Stimulated activated CD4-positive, alpha-beta T cell treated with anti-CD3 and anti-CD28 coated beads, TNF-alpha, amount 100 ng/mL, for 4 hours (primary cell): ENCODE data around the gene RANGRF.

Experiments
- DNase-seq, 3 experiments: peaks; one replicate each; pipeline ENCODE4 v3.0.0-alpha.2; 2020; ENCODE audit warnings: low read depth in 3 of 3

RANGRF gene

DNA sequence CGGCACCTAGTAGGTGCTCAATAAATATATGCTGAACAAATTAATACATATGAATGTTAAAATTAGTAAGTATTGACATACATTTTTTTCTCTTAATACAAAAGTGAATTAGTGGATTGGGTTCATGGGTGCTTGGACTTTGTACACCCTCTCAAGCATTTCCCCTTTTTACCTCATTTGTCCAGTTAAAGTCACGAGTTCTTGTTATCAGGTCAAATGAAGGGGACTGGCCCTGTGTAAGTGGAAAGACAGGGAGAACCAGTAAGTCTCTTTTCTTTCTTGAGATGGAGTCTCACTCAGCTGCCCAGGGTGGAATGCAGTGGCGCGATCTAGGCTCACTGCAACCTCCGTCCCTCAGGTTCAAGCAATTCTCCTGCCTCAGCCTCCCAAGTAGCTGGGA lies 13.7 kb upstream of the RANGRF start:
- no peak for DNase-seq

DNA sequence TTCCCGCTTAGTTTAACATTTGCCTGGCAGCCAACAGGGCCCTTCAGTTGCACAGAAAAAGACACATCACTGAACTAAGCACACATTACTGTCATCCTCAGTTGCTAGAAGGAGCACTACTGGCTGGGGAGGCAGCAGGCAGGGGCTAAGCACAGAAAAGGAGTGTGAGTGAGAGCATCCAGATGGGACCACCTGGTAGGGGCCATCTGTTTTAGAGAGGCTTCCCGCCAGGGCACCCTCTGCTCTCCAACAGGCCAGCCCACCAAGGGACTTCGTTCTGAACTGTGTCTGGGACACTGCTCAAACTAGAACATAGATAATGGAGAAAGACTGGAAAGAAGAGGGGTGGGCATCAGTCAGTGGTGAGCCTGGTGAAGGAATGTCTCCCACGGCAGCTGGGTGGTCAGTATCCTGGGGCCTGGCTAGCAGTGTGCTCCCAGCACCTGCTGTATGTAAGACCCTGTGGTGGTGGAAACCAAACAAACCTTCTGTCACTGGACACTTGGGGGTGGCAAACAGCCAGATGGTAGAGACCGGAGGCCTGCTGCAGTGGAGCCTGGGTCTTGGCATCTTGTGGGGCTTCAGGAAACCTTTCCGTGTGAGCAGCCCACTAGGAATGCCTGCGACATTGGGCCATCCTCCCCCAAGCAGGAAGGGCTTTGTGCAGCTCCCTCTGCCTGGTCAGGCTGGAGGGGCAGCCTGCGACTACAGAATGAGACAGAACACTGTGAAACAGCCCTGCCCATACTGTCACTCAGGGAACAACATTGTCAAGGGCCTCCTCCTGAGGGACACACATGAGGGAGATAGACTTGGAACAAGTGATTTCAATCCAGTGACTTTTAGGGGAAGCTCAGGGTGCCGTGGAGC lies 12.8 kb upstream of the RANGRF start:
- no peak for DNase-seq

DNA sequence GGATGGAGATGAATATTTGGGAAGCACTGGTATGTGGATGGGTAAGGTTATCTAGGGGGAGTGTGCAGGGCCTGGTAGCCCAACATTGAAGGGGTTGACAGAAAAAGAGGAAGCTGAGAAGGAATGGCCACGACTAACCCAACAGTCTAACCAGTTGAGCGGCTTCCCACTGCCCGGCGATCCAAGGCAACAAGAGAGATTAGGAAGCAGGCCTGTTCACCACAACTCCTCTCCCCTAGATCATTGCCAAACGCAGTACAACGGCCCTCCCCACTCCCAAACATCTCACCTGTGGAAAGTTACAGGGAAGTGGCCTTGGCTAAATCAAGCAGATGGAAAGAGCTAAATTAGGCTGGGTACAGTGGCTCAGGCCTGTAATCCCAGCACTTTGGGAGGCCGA lies 11.2 kb upstream of the RANGRF start:
- no peak for DNase-seq

DNA sequence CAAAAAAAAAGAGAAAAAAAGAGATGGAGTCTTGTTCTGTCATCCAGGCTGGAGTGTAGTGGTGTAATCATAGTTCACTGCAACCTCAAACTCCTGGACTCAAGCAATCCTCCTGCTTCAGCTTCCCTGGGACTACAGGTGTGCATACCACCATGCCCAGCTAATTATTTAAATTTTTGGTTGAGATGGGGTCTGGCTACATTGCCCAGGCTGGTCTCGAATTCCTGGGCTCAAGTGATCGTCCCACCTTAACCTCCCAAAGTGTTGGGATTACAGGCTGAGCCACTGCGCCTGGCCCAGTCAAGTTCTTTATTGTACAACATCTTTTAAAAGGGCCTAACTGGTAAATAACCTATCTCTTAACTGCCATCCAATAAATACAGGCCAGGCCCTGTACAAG lies 6.1 kb upstream of the RANGRF start:
- no peak for DNase-seq

DNA sequence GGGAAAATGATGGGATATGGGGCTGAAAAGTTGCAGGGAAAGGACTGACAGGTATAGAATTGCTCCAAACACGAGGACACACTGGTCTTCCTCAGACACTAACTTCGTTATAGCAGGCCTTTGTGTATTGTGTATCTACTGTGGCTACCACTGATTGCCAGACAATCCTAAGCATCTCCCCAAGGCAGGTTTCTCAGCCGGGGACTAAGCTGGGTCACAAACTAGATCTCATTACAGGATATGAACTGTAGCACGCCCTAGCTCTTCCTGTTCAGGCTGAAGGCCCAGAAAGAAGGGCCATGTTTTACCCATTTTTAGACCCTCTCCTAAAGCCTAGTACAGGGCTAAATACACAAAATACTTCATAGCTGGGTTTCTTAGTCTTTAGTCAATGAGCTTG lies 5.1 kb upstream of the RANGRF start:
- DNase-seq: no peak

DNA sequence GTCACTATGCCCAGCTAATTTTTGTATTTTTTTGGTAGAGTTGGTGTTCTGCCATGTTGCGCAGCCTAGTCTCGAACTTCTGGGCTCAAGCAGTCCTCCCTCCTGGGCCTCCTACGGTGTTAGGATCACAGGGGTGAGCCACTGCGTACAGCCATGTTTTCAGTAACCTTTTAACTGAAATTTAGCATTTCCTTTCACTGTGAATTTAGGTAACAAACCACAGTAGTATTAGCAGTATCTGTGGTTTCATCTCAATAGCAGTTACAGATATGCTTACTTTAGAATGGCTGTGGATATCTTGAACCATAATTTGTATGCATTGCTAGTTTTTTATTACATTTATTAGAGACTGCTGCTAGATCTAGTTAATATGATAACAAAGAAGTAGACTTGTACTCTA lies 4.3 kb upstream of the RANGRF start:
- DNase-seq: no peak

DNA sequence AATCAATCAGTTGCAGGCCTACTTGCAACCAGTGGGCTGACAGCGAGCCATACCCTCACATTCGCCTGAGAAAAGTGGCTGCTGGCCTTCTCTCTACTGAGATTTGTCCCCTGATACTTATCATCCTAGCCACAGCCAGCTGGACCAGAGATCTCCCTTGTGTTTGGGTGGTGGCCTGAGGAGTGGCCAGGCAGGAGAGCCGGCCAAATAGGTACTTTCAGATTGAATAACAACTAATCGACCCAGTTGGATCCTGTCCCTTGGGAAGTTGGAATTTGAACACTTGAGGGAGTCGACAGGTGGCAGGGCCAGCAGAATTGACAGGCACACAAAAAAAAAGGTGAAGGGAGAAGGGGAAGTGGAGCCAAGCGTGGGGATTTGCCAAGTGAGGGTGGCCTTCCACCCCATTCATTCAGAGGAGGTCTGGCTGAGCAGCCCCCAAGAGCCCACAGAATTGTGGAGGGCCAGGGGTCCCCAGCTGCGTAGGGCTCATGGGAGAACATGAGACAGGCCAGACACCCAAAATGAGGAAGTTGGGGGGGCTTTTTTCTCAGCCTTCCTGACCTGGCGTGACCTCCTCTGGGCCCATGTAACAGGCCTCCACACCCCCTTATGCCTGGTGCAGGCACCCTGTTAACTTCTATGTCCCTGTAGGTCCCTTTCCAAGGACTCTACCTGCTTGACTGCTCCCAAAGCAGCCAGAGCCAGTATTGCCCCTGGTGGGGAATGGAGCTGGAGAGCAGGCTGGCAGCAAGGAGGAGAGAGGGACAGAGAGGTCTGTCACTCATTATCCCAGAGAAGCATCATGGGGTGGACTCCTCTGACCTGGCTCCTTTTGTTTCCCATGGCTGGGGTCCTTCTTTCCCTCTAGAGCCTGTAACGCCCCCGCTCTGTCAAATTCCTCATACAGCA lies 2.9 kb upstream of the RANGRF start:
- no peak for DNase-seq

DNA sequence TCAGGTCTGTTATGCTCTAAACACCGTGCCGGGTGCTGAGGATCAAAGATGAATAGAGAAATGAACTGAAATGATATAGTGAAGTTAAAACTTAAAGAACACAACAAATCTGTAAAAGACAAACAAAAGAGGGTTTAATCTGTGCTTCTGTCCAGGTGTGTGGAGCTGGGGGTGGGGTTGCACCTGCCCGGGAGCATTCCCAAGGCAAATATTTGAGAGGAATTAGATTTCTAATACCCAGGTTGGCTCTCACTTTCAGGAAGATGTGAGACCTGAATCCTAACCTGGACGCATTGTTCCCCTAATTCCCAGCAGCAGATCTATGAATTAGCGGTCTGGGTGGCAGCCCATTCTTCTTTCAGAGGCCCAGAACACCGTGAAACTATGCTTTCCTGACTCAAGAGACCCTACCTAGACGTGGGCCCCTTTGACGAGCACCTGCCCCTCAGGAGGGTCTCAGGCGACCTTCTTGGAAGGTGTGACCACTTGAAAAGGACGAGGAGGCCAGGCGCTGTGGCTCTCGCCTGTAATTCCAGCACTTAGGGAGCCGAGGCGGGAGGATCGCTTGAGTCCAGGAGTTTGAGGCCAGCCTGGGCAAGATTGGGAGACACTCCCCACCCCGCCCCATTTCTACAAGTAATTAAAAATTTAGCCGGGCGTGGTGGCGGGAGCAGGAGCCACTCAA lies 677 bp upstream of the RANGRF start:
- no peak for DNase-seq

DNA sequence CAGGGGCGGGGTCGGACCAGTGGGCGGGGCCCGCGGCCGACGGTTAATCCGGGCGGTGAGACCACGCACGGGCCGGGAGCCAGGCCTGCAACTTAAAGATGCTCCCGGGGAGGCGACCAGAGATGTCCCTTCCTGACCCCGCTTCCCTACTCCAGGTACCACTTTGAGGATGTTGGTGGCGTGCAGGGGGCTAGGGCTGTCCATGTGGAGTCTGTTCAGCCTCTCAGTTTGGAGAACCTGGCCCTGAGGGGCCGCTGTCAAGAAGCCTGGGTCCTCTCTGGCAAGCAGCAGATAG lies 580 bp downstream of the RANGRF start:
- DNase-seq: no peak

DNA sequence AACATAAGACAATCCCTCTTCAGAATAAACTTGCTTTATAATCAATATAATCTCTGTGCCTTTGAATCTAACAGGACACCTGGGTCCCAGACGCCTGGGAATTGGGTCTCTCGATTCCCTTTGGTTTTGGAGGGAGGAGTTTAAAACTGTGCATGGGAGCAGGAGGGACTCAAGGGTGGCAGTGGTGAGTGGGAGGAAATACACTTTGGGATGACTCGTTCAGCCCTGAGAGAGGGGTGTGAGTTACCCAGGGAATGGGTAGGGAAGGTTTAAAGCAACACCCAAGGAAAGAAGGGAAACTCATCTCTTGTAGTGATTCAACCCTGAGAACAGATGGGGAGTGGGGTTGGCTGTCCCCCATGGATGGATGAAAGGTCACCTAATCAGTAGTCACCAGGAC lies 1.6 kb downstream of the RANGRF start:
- no peak for DNase-seq

DNA sequence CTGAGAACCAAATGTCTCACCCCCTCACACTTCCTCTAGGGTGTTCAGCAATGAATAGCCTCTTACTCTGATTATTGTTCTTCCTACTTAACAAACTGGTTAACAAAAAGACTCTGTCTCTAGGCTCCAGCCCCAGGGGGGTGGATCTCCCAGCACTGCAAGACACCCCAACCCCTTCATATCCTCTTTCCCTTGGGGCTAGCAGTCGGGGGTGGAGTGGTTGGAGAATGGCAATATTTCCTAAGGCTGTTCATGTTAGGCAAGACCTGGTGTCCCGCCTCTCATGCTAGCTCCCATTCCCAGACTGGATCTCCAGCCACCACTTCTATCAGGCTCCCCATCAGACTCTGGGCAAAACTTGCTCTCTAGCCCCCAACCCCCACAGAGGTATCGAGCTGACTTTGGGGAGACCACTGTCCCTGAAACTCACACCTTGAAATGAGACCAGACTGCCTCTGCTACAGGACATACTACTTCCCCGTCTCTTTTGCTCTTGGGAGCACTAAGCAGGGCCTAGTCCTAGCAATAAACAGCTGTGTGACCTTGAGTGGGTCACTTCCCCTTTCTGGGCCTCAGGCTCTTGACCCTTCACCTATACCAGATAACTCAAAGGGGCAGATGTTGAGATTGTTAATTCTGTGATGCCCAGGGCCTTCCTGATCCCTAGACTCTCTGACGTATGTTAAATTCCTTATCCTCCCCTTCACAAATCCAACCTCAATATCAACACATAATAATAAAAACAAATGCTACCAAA lies 4.3 kb downstream of the RANGRF start:
- no peak for DNase-seq

DNA sequence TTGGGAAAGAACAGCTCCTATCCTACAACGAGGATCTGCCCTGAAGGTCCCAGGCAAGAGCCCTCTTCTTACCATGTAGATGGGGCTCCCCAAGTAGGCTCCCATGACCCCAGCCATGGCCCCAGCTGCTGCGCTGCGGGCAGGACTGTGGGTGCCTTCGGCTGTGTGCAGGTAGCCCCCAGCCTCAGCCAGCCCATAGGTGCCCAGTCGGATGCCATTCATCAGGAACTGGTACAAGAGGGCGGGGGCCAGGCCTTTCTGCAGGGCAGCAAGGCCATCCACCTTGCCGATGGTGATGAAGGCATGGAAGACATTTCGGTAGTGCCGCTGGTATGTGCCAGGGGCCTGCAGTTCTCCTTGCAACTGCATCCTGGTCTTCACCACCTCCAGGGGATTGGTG lies 5.9 kb downstream of the RANGRF start:
- no peak for DNase-seq

DNA sequence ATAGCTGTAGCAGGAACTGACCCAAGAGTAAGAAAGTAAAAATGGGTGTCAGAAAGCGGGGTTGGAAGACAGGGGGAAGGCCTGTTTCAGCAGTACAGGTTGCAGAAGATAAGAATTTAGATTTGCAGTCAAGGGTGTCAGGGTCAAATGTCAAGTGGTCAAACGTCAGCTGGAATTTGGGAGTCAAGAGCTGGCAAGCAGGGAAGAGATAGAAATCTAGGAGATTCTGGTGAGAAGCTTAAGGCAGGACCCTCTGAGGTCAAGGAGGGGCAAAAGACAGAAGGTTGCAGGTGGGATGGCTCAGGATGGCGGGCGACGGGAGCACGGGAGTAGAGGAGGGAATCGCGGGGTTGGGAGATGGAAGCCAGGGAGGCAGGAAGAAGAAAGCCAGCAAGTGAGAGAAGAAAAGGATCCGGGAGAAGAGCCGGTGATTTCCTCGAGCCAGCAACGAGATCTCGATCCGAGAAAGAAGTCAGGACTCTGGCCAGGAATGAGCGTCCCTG lies 6.4 kb downstream of the RANGRF start:
- DNase-seq: no peak

DNA sequence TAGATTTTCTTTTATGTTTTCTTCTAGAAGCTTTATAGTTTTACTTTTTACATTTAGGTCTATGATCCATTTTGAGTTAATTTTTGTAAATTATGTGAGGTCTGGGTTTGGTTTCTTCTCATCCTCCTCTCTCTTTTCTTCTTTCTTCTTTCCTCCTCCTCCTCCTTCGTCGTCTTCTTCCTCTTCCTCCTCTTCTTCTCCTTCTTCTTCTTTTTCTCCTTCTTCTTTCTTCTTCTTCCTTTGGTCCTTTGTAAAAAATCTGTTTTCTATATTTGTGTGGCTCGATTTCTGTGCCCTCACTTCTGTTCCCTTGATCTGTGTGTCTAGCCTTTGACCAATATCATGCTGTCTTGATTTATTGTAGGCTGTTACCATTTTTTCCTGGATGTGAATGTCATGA lies 11.8 kb downstream of the RANGRF start:
- no peak for DNase-seq

DNA sequence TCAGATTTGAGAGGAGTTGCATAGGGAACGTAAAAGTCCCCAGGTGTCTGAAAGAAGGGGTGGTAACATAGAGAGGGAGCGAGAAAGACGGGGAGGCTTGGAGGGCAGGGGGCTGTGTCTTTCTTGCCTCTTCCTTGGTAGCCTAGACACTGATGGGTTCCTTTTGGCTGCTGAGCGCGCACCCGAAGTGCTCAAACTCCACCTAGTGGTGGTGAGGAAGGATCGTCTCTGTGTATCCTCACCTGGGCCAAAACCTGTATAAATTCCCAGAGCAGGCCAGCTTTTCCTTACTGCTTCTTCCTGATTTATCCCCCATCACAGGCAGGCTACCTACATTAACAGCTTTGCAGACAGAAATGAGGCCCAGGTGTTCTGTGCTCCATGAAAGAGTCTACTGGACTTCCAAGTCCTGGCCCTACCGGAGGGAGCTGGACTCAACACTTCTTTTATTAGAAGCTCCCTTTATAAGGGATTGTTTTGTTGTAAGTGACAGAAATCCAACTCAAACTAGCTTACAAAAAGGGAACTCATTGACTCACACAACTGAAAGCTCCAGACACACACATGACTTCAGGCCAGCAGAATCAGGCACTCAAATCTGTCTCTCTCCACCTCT lies 12.3 kb downstream of the RANGRF start:
- DNase-seq: peak; percentile 19 to 46 (median 26)

DNA sequence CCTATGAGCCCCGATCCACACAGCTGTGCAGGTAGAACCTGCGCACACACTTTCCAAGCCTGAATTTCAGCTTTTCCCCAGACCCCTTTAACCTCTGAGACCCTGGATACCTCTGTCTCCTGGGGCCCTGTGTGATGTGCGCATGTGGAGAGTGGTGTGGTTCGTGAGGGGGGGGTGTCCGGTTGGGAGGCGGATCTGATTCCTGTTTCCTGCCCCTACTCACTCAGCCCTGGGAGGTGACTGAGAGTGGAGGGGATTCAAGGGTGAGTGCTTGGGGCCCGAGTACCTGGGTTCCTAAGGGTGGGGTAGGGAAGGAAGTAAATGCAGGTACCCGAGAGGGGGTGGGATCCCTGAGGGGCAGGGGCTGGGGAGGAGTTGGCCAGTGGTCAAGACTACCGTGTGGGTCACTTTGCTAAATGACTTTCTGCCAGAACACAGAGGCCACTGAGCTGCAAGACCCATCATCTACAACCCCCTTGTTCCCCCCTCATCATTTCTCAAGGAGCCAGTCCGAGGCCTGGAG lies 22.2 kb downstream of the RANGRF start:
- DNase-seq: no peak

DNA sequence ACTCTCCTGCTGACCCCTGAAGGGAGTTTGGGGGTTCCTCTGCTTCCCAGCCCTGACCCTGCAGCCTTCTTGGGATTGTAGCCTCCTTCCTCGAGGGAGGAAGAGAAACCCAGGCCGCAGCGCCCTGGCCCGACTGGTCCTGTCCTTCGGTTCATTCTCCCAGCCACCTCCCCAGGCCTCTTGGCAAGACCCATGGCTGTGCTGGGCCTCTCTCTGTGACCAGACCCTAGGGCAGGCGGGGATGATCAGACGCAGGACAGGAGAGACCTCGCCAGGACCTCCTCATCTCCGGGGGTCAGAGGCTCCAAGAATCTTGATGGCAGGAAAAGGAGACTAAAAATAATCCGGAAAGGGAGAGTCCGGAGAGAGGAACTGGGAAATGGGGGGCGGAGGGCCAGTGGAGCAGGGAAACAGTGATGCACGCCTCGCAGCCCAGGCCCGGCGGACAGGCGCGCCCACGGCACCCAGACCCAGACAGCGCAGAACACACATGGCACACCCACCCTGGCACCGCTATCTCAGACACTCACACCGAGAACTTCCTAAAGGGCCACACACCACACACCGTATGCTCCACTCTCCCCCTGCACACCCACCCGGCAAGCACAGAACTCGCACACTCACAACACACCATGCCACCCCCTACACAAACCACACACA lies 22.8 kb downstream of the RANGRF start:
- no peak for DNase-seq

DNA sequence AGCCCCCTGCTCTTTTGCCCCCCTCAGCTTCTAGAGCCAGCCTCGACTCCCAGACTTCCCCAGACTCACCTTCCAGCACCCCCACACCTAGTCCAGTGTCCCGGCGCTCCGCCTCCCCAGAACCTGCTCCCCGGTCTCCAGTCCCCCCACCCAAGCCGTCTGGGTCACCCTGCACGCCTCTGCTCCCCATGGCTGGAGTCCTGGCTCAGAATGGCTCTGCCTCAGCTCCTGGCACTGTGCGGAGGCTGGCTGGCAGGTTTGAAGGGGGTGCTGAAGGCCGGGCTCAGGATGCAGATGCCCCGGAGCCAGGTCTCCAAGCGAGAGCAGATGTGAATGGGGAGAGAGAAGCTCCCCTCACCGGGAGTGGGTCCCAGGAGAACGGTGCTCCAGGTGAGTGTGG lies 23.8 kb downstream of the RANGRF start:
- DNase-seq: no peak

DNA sequence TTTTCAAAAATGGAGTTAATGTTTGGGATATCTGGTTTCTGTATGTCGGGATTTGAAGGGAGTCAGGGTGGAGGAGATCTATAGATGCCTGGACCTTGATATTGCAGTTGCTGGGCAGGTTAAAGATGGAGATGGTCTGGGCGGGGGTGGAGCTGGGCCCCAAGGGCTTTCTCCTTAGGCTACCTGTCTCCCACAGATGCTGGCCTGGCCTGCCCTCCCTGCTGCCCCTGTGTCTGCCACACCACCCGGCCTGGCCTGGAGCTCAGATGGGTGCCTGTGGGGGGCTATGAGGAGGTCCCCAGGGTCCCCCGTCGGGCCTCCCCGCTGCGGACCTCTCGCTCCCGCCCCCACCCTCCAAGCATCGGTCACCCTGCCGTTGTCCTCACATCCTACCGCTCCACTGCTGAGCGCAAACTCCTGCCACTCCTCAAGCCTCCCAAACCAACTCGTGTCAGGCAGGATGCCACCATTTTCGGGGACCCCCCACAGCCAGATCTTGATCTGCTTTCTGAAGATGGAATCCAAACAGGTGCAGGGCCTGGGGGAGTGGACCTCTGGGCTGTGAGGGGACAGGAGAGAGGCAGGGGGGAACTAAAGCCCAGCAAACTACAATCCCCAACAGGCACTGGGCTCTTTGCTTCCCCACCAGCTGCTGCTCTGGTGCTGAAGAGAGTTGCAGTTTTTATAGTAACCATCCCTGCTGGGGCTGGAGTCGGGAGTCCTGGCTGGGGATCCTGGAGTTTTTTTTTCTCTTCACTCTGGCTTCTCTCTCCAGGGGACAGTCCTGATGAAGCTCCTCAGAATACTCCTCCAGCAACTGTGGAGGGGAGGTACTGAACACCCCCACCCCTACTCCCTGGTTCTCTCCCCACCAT lies 24.5 kb downstream of the RANGRF start:
- DNase-seq: no peak
